Glomerular visceral epithelial cell (primary cell): ENCODE results near the gene RASA2.
A peak's percentile ranks its signal among the peaks of the same experiment; 100 is the strongest.
"Not testable (repeated sequence)": the region's sequence is repeated elsewhere in the genome, so short reads cannot be mapped to it uniquely, and the experiment has no call there.

Source experiments
- DNase-seq: peaks from one replicate; pipeline ENCODE4 v3.0.0-alpha.2; 2016; ENCODE audit errors: extremely low spot score

Gene RASA2

DNA sequence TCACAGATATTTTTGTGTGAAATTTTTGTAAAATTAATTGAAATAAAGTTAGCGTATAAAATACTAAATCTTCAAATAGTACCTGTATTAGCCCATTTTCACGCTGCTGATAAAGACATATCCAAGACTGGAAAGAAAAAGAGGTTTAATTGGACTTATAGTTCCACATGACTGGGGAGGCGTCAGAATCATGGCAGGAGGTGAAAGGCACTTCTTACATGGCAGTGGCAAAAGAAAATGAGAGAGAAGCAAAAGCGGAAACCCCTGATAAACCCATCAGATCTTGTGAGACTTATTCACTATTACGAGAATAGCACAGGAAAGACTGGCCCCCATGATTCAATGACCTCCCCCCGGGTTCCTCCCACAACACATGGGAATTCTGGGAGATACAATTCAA is 49.2 kb downstream of the RASA2 start:
- not testable (repeated sequence) for DNase-seq

DNA sequence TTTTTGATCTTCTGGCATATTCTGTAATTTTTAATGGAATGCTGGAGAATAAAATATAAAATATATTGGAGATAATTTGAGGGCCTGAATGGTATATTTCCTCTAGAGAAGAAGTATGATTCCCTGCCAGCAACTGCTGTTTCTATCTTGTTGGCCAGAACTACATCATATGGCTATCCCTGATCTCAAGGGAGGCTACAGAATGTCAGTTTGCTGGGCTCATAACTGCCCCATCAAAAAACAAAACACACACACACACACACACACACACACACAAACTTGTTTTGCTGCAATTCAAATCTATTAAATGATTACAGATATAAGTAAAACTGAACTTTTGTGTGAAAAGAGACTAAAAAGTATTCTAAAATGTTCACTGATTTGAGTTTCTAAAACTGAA is 51.0 kb downstream of the RASA2 start:
- no peak for DNase-seq

DNA sequence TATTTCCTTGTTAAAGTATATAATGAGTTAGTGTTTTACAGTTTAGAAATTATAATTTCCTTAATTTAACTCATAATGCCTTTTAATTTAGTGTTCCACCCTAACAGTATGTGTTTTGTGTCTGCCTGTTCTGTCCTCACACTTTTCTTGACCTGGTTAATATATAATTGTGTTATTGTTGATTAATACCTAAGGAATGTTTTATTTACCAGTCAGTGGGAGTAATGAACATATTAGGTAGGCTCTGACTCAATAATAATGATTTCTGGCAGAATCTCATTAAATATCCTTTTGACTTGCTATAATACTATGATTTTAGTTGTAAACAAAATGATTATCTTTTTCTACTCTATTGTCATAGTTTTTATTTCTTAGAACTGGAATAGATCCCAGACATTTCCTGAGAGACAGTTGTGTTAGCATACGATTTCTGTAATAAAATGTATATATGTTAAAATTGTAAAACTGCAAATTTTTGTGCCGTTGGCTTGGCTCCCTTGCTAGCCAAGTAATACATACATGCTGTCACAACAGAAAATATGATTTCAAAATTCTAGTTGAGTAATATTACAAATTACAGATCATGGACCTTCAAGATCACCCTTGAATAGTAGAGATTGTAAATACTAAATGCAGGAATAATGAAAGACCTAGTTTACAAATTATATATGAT is 51.9 kb downstream of the RASA2 start:
- DNase-seq = no peak

DNA sequence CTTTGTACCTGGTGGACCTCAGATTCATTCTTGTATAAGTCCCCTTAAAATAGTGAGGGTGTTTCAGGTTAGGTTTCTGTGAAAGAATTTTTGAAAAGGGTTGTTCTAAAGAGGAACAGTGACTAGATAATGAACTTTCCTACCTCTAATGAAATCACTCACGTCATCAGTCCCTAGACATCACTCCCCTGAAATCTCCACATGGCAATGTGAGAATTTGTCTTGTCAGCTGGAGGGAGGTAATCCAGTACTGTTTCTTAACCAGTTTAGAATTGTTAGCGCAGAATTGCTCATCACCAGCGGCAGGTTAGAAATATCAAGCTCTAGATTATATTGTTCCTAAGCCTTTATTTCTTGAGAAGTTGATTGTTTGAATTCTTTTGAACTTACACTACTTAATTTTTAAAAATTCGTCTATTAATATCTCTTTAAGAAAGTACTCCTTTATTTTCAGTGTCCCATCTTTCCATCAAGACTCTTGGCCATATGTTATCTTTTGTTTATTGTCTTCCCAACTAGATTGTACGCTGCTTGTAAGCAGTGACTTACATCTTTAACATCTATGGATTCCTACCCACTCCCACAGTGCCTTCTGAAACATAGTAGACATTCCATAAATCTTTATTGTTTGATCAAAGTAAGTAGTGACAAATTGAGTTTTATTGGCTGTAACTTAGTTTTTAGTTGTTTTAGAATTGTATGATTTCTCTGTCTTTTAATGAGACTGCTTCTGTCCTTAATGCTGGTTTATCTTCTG is 52.8 kb downstream of the RASA2 start:
- DNase-seq = no peak

DNA sequence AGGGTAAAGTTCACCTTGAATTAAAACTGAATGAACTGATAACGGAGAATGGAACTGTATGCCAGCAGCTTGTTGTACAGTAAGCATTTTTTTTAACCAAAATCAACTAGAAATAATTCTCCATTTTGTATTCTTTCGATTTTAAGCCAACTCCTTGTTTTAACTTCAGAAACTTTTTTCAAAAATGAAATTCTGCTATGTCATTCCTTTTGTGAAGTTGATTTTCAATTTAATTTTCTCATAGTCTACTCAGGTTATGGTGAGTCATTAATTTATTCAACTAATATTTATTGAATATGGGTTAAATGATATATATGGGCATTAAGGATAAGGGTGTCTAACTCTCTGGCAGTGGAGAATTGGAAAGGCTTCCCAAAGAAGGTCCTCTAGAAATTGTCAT is 53.7 kb downstream of the RASA2 start:
- no peak for DNase-seq

DNA sequence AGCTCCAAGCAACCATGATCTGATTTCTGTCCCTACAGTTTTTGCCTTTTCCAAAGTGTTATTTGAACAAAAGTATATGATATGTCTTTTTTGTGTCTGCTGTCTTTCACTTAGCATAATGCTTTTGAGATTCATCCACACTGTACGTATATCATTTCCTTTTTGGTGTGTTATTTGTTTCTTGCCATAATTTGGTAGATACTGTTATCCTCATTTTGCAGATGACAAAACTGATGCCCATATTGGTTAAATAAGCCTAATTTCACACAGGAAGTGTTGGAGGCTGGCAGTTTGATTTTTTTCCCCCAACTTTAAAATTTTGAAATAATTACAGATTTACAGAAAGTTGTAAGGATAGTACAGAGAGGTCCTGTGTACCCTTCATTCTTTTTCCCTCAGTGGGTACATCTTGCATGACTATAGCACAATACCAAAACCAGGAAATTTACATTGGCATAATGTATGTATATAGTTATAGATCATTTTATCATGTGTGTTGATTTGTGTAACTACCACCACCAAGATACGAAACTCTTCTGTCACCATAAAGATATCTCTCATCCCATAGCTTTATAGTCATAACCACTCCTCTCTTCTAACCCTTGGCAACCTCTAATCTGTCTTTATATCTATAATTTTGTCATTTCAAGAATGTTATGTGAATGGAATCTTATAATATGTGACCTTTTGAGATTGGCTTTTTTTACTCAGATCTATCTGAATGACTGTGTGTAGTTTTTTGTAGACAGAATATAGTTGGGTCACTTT is 55.6 kb downstream of the RASA2 start:
- DNase-seq = no peak

DNA sequence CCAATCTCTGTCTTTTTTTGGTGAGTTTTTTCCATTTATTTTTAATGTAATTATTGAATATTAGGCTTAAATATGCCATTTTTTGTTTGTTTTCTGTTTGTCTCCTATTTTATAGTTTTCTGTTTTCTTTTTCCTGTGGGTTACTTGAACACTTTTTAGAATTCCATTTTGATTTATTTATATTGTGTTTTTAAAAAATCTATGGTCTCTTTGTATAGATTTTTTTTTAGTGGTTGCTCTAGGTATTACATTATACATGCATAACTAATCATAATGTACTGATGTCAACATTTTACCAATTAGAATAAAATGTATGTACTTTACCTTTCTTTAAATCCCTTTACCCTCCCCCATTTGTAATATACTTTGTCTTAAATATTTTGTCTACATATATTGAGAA is 56.2 kb downstream of the RASA2 start:
- DNase-seq = no peak

DNA sequence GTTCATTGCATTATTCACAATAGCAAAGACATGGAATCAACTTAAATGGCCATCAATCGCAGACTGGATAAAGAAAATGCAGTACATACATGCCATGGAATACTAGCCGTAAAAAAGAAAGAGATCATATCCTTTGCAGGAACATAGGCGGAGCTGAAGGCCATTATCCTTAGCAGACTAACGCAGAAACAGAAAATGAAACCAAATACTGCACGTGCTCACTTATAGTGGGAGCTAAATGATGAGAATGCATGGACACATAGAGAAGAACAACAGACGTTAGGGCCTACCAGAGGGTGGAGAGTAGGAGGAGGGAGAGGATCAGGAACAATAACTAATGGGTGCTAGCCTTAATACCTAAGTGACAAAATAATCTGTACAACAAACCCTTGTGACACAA is 57.9 kb downstream of the RASA2 start:
- no peak for DNase-seq

DNA sequence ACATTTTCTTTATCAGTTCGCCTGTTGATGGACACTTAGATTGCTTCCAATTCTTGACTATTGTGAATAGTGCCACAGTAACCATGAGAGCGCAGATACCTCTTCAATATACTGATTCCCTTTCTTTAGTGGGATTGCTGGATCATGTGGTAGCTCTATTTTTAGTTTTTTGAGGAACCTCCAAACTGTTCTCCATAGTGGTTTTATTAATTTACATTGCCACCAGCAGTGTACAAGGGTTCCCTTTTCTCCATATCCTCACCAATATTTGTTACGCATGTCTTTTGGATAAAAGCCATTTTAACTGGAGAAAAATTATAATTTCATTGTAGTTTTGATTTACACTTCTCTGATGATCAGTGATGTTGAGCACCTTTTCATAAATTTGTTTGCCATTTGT is 59.3 kb downstream of the RASA2 start:
- DNase-seq = no peak

DNA sequence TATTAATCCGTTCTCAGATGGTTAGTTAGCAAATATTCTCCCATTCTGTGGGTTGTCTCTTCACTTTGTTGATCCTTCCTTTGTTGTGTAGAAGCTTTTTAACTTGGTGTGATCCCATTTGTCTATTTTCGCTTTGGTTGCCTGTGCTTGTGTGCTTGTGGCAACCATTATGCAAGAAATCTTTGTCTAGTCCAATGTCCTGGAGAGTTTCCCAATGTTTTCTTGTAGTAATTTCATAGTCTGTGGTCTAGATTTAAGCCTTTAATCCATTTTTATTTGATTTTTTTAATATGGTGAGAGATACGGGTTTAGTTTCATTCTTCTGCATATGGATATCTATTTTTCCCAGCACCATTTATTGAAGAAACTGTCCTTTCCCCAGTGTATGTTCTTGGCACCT is 59.8 kb downstream of the RASA2 start:
- no peak for DNase-seq

DNA sequence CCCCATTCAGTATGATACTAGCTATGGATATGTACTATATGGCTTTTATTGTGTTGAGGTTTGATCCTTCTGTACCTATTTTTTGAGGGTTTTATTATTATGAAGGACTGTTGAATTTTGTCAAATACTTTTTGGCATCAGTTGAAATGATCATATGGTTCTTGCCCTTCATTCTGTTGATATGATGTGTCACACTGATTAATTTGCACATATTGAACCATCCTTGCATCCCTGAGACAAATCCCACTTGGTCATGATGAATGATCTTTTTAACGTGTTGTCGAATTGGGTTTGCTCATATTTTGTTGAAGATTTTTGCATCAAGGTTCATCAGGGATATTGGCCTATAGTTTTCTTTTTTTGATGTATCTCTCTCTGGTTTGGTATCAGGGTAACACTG is 61.0 kb downstream of the RASA2 start:
- no peak for DNase-seq

DNA sequence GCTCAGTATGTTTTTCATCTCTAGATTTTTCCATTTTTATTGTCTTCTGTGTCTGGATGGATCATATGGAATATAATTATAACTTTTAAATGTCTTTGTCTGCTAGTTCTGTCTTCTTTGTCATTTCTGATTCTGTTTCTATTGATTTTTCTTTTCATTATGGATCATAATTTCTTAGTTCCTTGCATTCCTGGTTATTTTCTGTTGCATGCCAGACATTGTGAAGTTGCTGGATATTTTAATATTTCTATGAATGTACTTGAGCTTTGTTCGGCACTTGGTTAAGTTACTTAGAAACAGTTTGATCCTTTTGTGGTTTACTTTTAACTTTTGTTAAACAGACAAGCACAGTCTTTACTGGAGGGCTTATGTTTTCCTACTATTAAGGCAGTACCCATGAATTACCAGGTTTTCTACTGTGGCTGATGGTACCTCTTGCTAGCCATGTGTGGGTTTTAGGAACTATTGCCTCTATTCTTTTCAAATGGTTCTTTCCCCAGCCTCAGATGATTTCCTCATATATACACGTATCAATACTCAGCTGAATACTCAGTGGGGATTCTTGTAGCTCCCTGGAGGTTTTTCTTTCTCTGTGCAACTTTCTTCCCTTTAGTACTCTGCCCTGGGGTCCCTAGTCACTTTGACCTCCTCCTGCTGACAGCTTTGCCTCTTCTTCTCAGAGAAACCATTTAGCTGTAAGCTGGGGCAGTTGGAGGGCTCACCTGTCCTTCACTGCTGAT is 64.3 kb downstream of the RASA2 start:
- no peak for DNase-seq

DNA sequence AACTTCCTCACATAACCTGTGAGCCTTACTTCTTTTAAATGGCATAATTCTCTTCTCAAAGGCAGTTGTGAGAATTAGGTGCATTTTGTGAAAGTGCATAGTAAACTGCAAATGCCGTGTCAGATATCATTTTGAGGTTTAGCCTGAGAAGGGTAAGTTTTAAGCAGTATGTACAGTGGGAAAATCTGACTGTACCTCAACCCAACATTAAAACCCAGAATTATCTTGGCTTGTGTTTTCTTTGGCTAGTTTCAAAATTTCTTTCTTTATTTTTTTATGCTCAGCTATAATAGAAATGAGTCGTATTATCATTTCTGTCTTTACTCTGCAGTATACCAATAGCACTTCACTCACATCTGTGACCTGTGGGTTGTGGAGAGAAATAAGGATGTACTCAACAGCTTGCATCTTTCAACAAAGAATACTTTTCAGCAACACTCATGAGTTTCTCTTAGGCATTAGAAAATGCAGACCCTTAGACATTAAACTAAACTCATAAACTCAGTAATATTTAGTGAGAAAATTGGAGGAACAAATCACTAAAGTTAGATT is 65.7 kb downstream of the RASA2 start:
- no peak for DNase-seq

DNA sequence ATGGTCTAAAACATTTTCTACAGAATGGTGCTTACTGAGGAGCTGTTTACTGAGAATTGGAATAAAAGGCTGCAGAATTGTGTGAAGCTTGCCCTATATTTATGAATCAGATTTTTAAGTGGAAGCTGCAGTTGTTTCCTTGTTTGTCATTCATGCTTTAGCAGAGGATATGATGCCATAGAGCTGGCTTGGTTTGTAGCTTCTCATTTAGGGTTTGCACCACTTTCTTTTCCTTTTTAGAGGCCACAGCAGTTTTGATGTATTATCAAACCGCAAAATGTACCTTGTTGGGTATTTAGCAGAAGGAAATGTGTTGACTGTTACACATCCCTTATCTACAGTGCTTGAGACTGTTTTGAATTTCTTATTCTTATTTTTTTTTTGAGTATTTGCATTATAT is 66.2 kb downstream of the RASA2 start:
- DNase-seq = no peak

DNA sequence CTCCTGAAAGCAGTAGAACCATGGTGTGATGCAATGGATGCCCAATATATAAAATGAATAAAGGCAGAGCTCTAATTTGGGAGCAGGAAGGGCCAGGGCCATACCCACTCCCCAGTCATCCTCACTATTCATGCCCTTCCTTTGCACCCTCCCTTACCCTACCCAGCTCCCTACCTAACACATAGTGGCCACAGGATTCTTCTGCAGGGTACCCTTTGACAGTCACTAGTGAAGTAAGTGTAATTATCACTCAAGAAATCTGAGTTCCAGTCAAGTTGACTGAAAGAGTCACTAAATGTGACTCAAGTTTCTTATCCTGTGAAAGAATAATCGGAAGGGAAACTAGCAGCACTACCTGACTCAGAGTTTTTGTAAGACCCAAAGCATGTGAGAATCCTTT is 69.2 kb downstream of the RASA2 start:
- DNase-seq = no peak

DNA sequence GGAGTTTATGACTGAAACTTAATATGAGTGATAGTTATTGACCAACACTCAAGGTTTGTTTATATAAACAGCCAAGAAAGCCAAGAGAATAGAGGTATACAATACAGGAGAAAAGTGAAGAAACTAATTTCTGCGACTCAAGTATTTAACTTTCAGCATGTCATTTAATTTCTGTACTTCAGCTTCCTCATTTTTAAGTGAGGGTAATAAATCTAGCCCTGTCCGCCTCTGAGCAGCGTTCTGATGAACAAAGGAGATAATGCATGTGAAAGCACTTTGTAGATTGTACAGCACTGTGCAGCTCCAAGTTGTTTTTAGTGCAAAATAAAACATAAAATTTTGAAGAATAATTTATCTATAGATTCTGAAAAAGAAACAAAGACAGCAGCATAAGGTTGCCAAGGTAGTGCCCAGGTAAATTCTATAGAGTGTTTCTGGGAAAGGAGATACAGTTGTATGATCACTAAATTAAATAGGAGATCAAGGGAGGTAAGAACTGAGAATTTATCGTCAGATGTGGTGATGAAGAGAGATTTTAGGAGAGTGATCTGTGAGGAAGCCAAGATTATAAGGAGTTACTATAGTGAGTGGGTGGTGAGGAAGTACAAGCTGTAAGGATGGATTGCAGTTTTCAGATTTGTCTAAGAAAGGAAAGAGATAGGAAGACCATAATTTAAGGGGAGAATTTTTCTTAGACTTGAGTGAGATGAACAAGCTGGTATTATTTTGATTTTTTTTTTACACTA is 71.3 kb downstream of the RASA2 start:
- no peak for DNase-seq

DNA sequence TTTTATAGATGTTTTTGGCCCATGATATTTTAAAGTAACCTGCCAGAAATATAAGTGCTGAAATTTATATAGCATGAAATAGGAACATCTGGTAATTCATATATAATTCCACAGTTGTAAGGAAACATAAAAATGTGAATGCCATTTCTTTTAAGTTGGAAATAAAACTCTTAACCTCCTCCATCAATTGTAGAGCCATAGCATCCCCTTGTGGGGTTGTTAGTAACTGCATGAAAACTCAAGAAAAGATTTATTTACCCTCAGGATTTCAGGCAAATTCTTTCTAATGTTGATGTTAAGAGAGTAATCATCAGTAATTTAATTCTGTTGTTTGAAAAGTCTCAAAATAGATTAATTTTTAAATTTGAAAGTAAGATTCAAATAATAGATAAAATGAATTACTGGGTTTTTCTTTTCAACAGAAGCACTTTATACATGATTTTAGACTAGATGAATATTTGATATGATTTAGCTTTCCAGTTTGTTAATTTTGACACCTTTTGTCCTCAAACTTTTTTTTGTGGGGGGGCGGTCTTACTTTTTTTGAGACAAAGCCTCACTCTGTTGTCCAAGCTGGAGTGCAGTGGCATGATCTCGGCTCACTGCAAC is 74.7 kb downstream of the RASA2 start:
- peak; percentile 63 for DNase-seq

DNA sequence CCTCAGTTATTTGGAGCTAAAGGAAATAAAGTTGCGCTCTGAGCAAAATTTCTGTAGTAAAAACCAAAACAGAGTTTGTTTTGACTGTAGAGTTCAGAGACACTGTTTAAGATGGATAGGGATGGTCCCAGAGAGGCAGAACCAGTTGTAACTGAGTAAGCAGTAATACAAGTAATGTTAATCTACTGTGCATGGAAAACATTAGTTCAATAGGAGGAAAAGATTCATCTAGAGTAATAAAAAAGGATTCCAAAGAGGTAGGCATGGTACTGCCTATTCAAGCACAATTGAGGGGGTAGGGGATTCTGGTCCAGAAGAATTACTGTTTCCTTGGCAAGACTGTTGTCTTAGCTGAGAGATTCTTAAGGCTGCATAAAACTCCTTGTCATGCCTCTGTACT is 77.4 kb downstream of the RASA2 start:
- DNase-seq = no peak

DNA sequence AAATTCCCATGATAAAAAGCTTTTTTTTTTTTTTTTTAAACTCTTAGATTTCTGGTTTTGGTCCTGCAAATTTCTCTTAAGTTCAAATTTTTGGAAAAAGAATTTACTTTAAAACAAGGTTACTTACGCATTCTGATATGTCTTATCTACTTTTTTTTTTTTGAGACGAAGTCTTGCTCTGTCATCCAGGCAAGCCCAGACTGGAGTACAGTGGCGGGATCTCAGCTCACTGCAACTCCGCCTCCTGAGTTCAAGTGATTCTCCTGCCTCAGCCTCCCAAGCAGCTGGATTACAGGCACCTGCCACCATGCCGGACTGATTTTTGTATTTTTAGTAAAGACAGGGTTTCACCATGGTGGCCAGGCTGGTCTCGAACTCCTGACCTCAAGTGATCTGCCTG is 83.2 kb downstream of the RASA2 start:
- DNase-seq = no peak

DNA sequence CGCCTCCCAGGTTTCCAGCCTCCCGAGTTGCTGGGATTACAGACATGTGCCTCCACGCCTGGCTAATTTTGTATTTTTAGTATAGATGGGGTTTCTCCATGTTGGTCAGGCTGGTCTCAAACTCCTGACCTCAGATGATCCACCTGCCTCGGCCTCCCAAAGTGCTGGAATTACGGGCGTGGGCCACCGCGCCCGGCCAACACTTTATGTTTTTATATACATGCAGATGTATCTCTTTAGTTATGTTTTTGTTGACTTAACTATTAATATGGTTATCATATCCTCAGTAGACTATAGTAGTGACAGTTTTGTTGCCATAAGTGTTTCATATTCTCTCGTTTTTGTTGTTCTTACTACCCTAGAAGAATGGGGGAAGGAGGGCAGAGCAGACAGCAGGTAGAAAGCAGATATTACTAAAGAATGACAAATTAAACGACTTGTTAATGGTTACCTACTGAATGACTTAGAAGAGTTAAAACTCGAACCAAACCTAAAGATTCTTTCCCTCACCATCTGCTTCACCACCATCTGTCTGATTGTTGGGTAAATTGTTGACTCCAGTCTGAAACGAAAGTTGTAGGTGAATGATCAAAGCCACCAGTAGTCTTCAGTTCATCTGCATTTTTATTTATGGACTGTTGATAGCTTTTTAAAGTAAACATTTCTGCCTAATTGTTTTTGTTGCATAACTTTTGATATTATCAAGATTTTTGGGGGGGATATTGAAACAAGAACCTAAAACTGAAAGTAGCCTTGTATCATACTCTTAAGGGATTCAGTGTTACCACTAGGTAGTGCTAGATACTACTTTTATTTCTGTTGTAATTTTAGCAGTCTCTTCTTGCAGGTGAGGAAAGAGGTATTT is 89.3 kb downstream of the RASA2 start:
- DNase-seq = peak; percentile 4
